ENCODE data around the gene OPA1.
A peak's percentile ranks its signal among the peaks of the same experiment; 100 is the strongest.

Gene OPA1, protein sequence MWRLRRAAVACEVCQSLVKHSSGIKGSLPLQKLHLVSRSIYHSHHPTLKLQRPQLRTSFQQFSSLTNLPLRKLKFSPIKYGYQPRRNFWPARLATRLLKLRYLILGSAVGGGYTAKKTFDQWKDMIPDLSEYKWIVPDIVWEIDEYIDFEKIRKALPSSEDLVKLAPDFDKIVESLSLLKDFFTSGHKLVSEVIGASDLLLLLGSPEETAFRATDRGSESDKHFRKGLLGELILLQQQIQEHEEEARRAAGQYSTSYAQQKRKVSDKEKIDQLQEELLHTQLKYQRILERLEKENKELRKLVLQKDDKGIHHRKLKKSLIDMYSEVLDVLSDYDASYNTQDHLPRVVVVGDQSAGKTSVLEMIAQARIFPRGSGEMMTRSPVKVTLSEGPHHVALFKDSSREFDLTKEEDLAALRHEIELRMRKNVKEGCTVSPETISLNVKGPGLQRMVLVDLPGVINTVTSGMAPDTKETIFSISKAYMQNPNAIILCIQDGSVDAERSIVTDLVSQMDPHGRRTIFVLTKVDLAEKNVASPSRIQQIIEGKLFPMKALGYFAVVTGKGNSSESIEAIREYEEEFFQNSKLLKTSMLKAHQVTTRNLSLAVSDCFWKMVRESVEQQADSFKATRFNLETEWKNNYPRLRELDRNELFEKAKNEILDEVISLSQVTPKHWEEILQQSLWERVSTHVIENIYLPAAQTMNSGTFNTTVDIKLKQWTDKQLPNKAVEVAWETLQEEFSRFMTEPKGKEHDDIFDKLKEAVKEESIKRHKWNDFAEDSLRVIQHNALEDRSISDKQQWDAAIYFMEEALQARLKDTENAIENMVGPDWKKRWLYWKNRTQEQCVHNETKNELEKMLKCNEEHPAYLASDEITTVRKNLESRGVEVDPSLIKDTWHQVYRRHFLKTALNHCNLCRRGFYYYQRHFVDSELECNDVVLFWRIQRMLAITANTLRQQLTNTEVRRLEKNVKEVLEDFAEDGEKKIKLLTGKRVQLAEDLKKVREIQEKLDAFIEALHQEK

DNA sequence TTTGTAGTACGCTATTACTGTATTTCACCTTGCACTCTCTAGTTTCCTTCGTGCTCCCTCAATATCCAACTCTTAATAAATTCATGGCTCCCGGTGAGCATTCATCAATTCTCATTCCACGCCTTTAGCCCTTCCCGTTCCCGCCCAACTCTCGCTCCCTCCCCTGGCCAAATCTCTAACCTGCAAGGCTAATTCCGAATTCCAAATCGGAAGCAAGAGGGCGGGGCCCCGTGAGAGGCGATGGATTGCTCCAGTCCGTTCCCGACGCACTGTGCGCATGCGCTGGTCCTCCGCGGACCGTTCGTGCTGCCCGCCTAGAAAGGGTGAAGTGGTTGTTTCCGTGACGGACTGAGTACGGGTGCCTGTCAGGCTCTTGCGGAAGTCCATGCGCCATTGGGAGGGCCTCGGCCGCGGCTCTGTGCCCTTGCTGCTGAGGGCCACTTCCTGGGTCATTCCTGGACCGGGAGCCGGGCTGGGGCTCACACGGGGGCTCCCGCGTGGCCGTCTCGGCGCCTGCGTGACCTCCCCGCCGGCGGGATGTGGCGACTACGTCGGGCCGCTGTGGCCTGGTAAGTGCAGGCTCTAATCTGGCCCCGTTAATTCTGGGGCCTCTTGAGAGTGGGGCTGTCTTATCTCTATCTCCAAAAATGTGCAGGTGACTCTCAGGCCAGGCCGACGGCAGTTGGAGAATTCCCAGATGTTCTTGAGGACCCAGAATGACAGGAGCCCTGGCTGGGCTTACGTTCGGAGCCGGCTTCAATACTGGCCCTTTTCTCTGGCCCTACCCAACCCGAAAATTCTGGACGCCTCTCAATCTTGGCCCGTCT lies at the start of gene OPA1:
Gene OPA1 (plus strand): TSS at position 368 of the 827 bp plus-strand sequence. CDS start 170 bp downstream, at position 538.
- TF ChIP-seq, protein P1, sequence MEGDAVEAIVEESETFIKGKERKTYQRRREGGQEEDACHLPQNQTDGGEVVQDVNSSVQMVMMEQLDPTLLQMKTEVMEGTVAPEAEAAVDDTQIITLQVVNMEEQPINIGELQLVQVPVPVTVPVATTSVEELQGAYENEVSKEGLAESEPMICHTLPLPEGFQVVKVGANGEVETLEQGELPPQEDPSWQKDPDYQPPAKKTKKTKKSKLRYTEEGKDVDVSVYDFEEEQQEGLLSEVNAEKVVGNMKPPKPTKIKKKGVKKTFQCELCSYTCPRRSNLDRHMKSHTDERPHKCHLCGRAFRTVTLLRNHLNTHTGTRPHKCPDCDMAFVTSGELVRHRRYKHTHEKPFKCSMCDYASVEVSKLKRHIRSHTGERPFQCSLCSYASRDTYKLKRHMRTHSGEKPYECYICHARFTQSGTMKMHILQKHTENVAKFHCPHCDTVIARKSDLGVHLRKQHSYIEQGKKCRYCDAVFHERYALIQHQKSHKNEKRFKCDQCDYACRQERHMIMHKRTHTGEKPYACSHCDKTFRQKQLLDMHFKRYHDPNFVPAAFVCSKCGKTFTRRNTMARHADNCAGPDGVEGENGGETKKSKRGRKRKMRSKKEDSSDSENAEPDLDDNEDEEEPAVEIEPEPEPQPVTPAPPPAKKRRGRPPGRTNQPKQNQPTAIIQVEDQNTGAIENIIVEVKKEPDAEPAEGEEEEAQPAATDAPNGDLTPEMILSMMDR (IDR thresholded peaks at IDR 0.05; ENCODE audit: low read depth, low read length): no peak
- peak within 1 kb of the TSS; percentile 99 for H3K4me3 ChIP-seq (ENCODE audit: low read depth, low read length)

DNA sequence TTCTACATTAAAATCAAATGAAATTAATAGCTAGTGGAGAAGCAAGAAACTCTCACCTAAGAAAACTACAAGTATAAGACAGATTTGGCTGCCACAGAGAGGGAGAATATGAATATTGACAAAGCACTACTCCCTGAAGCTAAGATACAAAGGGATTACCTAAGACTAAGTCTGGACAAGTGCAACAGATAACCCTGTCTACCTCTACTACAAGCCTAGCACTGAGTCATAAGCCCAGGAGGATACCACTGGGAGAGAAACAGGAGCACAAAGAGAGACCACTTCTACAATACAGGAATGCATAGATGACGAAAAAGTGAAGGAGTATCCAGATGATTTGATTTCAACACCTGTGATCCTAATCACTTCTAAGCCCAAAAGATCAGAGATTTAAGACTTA lies 48.7 kb upstream of the OPA1 start:
- H3K4me3 ChIP-seq (ENCODE audit: low read depth, low read length): no peak overlapping the region

DNA sequence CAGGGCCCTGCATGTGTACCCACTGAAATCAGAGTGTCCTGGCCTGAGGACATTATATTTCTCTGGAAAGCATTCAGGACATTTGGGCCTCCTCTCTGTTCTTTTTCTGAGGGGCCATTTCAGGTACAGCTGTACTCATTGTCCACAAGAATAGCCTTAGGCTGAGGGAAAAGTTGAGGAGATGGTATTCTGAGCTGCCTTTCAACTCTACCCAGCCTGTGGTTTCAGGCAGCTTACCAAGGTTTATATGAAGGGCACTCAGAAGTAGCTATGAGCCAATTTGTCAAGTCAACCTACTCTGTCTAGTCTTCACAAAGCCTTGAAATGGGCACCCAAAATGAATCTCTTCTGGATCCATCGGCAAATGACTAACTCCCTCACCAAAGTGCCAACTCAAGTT lies 47.7 kb upstream of the OPA1 start:
- H3K4me3 ChIP-seq (ENCODE audit: low read depth, low read length): no peak overlapping the region
- TF ChIP-seq, protein P1 (IDR thresholded peaks at IDR 0.05; ENCODE audit: low read depth, low read length): no peak

More for the DNA sequence above, 48.7 kb upstream of the OPA1 start:
- TF ChIP-seq, protein P1 (IDR thresholded peaks at IDR 0.05; ENCODE audit: low read depth, low read length): no peak

DNA sequence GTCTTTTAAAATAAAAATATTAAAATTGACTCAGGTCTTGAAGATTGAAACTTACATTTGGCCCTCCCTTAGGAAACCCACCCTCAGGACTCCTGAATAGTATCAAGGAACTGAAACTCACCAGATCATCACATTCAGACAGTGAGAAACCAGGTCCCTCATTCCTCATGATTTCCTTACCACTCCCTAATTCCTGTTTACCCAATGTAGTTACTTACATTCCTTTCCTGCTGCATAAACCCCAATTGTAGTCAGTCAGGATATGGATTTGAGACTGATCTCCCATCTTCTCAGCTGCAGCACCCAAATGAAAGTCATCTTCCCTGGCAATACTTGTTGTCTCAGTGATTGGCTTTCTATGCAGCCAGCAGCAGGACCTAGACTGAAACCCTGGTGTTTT lies 46.9 kb upstream of the OPA1 start:
- TF ChIP-seq, protein P1 (IDR thresholded peaks at IDR 0.05; ENCODE audit: low read depth, low read length): no peak
- no peak overlapping the region for H3K4me3 ChIP-seq (ENCODE audit: low read depth, low read length)

DNA sequence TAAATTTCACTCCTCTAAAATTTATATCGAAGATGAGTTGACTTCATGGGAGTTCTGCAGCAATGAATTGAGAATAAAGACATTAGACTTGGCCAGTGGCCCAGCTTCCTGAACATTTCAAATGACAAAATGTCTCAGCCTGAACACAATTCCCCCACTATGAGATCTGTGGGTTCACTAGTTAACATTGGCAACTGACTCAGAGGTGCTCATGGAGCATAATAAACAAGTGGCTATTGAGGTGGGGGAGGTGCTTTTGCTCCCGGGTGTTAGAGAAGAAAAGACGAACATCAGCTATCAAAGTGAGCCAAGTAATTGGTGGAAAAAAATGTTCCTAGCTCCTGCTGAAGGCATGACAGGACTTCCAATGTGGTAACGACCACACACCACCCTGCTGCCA lies 44.6 kb upstream of the OPA1 start:
- TF ChIP-seq, protein P1 (IDR thresholded peaks at IDR 0.05; ENCODE audit: low read depth, low read length): no peak
- no peak overlapping the region for H3K4me3 ChIP-seq (ENCODE audit: low read depth, low read length)

DNA sequence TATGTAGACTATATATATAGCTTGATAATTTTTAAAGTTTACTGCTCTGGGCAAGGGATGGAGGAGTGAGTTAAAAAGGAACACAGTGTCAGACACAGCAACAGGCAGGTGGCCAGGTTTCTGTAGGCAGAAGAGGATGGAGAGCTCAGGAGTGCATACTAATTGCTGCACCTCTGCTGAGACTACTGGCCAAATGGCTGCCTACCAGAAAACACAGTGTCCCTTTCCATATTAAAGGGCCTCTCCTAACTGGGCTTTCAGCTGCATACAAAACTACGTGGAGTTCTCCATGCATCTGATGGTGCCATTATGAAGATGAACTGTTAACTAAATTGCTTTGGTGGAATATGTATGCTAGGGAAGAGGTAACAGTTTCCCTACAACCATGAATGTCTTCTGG lies 40.1 kb upstream of the OPA1 start:
- TF ChIP-seq, protein P1 (IDR thresholded peaks at IDR 0.05; ENCODE audit: low read depth, low read length): no peak
- H3K4me3 ChIP-seq (ENCODE audit: low read depth, low read length): no peak overlapping the region
